SK-N-SH (cell line): Measurements from ENCODE around the gene SIL1. TPM values are rescaled to one million over a fixed set of nuclear protein-coding genes. Genes with fewer than 3 reads are reported as not detected.

Experiments
- CTCF ChIA-PET: fragments of 300-600, 350-600 bp; formaldehyde crosslinking; extraction: SDS; loops from one replicate; lab custom pipeline; 2021; lab: Yijun Ruan, JAX
- POLR2A ChIA-PET: fragments of 350-600 bp; sonication (Branson Sonifier 250); formaldehyde crosslinking; extraction: SDS; loops from one replicate; lab custom pipeline; 2020; ENCODE audit warnings: antibody characterized with exemption, inconsistent platforms; lab: Yijun Ruan, JAX
- DNase-seq: peaks from one replicate; pipeline ENCODE4 v3.0.0; 2012
- H2AFZ ChIP-seq: fragments of 200-600 bp; sonication (generic); 2 replicates; pipeline ENCODE4 v1.8.1; 2016; ENCODE audit warnings: antibody characterized with exemption, mild to moderate bottlenecking, low read depth
- H3F3A ChIP-seq: fragments of 200-600 bp; sonication (generic); replicated peaks from 2 replicates; pipeline ENCODE3; 2016; ENCODE audit warnings: antibody characterized with exemption, mild to moderate bottlenecking; ENCODE audit not compliant: insufficient read depth
- H3K27ac ChIP-seq, 2 experiments: fragments of 200-500 bp in 1 of 2; fragments of 200-600 bp in 1 of 2; sonication (Bioruptor generic) in 1 of 2; sonication (generic), shearing (Covaris generic) in 1 of 2; 2 replicates each; pipeline versions ENCODE4 v1.5.1 to v1.6.1; 2014 to 2016; ENCODE audit warnings: low read depth in 2 of 2, inconsistent platforms in 1 of 2, low read length in 1 of 2, mild to moderate bottlenecking in 1 of 2, mixed read lengths in 1 of 2
- H3K27me3 ChIP-seq: fragments of 200-600 bp; sonication (generic), shearing (Covaris generic); 2 replicates; pipeline ENCODE4 v1.6.1; 2016; ENCODE audit warnings: mixed run types; ENCODE audit not compliant: insufficient read depth
- H3K36me3 ChIP-seq, 2 experiments: fragments of 200-500 bp in 1 of 2; fragments of 200-600 bp in 1 of 2; sonication (Bioruptor generic) in 1 of 2; sonication (generic) in 1 of 2; replicated peaks in 1 of 2; 2 replicates each; pipeline versions ENCODE3 to v1.5.1; 2014 to 2016; ENCODE audit warnings: low read length in 1 of 2, mild to moderate bottlenecking in 1 of 2; ENCODE audit not compliant: insufficient read depth in 2 of 2, control insufficient read depth in 1 of 2
- H3K4me1 ChIP-seq, 2 experiments: fragments of 200-500 bp in 1 of 2; fragments of 200-600 bp in 1 of 2; sonication (Bioruptor generic) in 1 of 2; sonication (generic), shearing (Covaris generic) in 1 of 2; 2 replicates each; pipeline versions ENCODE4 v1.5.1 to v1.6.1; 2014 to 2016; ENCODE audit warnings: low read depth in 1 of 2, low read length in 1 of 2, mixed run types in 1 of 2; ENCODE audit not compliant: insufficient read depth in 2 of 2, control insufficient read depth in 1 of 2
- H3K4me2 ChIP-seq: fragments of 200-600 bp; sonication (generic), shearing (Covaris generic); 2 replicates; pipeline ENCODE4 v1.6.1; 2017; ENCODE audit warnings: mixed run types
- H3K4me3 ChIP-seq, 2 experiments: fragments of 200-500 bp in 1 of 2; fragments of 200-600 bp in 1 of 2; sonication (Bioruptor generic) in 1 of 2; sonication (generic), shearing (Covaris generic) in 1 of 2; 2 replicates each; pipeline versions ENCODE4 v1.5.1 to v1.8.1; 2014 to 2016; ENCODE audit warnings: low read depth in 2 of 2, inconsistent platforms in 1 of 2, low read length in 1 of 2, mild to moderate bottlenecking in 1 of 2, mixed read lengths in 1 of 2, moderate library complexity in 1 of 2
- H3K79me2 ChIP-seq: fragments of 200-600 bp; sonication (generic); 2 replicates; pipeline ENCODE4 v1.8.1; 2017; ENCODE audit warnings: mild to moderate bottlenecking; ENCODE audit not compliant: insufficient read depth
- H3K9ac ChIP-seq: fragments of 200-600 bp; sonication (generic); 2 replicates; pipeline ENCODE4 v1.6.1; 2017; ENCODE audit warnings: mixed run types
- H3K9me2 ChIP-seq: fragments of 200-600 bp; sonication (generic); 2 replicates; pipeline ENCODE4 v1.6.1; 2017; ENCODE audit warnings: mixed run types
- H3K9me3 ChIP-seq: fragments of 200-600 bp; sonication (generic); 2 replicates; pipeline ENCODE4 v1.6.1; 2017; ENCODE audit warnings: mixed run types, mild to moderate bottlenecking, moderate library complexity
- H4K20me1 ChIP-seq: fragments of 200-600 bp; sonication (generic); 2 replicates; pipeline ENCODE4 v1.6.1; 2017; ENCODE audit warnings: mild to moderate bottlenecking, mixed run types; ENCODE audit not compliant: insufficient read depth
- EP300 ChIP-seq, 2 experiments: IDR thresholded peaks; 2 replicates each; pipeline versions ENCODE4 v1.4.0 to v1.6.1; 2012; ENCODE audit warnings: borderline replicate concordance in 1 of 2, low read depth in 1 of 2, low read length in 1 of 2
- EZH2phosphoT487 ChIP-seq: fragments of 200-600 bp; sonication (generic); IDR thresholded peaks from 2 replicates; pipeline ENCODE4 v1.6.1; 2017; ENCODE audit warnings: low read depth, mixed run types, mild to moderate bottlenecking, antibody characterized with exemption, moderate library complexity, borderline replicate concordance
- FOSL2 ChIP-seq: IDR thresholded peaks from 2 replicates; pipeline ENCODE4 v1.4.0; 2012; ENCODE audit warnings: low read depth, mild to moderate bottlenecking, moderate library complexity, borderline replicate concordance
- GATA2 ChIP-seq: sonication (generic); formaldehyde crosslinking; IDR thresholded peaks from 2 replicates; pipeline ENCODE4 v1.5.0; 2020; ENCODE audit warnings: mild to moderate bottlenecking, missing genetic modification reagents
- JUND ChIP-seq: IDR thresholded peaks from 2 replicates; pipeline ENCODE4 v1.4.0; 2012
- MAX ChIP-seq: IDR thresholded peaks from 2 replicates; pipeline ENCODE4 v1.4.0; 2012; ENCODE audit warnings: low read depth
- PBX3 ChIP-seq: IDR thresholded peaks from 2 replicates; pipeline ENCODE4; 2012
- REST ChIP-seq: IDR thresholded peaks from 2 replicates; pipeline ENCODE4 v1.6.1; 2012; ENCODE audit warnings: mild to moderate bottlenecking, low read depth, low read length, moderate library complexity
- RFX5 ChIP-seq: IDR thresholded peaks from 2 replicates; pipeline ENCODE4 v1.6.1; 2012; ENCODE audit warnings: mild to moderate bottlenecking, improper control_type of control experiment, low read length
- RXRA ChIP-seq: IDR thresholded peaks from 2 replicates; pipeline ENCODE4 v1.4.0; 2012; ENCODE audit warnings: low read depth, mild to moderate bottlenecking, borderline replicate concordance
- SMC3 ChIP-seq: IDR thresholded peaks from 2 replicates; pipeline ENCODE4 v1.6.1; 2012; ENCODE audit warnings: low read depth, low read length, improper control_type of control experiment
- WGBS: methylation state at CpG from one replicate; pipeline ENCODE4 v1.1.6; 2017; ENCODE audit warnings: low lambda C conversion rate; 5-methylcytosine and 5-hydroxymethylcytosine counted together
- polyA plus RNA-seq, 3 experiments: library from polyadenylated mRNA; depleted of rRNA; stranded (reverse); fragments of >200 nt; gene quantifications; 2 replicates each; pipeline ENCODE4 v1.2.3, GENCODE V29; 2012

Gene SIL1
- polyA plus RNA-seq, 1 of the 3 experiments (the other 2 are of a cell fraction) = 25.9 TPM

GRCh38 chr5:139158791-139159190 is 39.4 kb downstream of the SIL1 start:
- H3K4me1 ChIP-seq = peaks cover 0 to 7% of the 10 kb centered on the region in 2 experiments; a peak in 1 of 4 replicates
- ChIA-PET POLR2A (no interaction called here), CTCF (interaction anchor here (1.0 kb wide), 1 partner anchor 21 kb away, joined by 3 read pairs; no protein-coding TSS in a partner anchor)
- no peak overlapping the region for H3K9ac ChIP-seq
- no peak overlapping the region for H3K4me2 ChIP-seq
- no peak for DNase-seq
- no peak overlapping the region for H3K4me3 ChIP-seq
- H3K9me2 ChIP-seq = no peaks in the 10 kb centered on the region
- no peaks in the 10 kb centered on the region for H3K36me3 ChIP-seq
- H3K9me3 ChIP-seq = no peaks in the 10 kb centered on the region
- no peak overlapping the region for H3K27ac ChIP-seq
- H2AFZ ChIP-seq = no peak overlapping the region
- no peaks in the 10 kb centered on the region for H3K79me2 ChIP-seq
- TF ChIP-seq FOSL2 (no peak), PBX3 (no peak), MAX (no peak), JUND (no peak), REST (no peak), RXRA (no peak)
- no peaks in the 10 kb centered on the region for H4K20me1 ChIP-seq
- H3K27me3 ChIP-seq = no peaks in the 10 kb centered on the region
- WGBS = 100% methylated on average over 1 of the region's 1 CpG
- H3F3A ChIP-seq = no peaks in the 10 kb centered on the region

GRCh38 chr5:139157556-139157955 is 40.6 kb downstream of the SIL1 start:
- no peak for DNase-seq
- POLR2A ChIA-PET = no interaction called here
- Histone ChIP-seq H3K9me3 (no peaks in the 10 kb centered on the region), H3K4me3 (no peak overlapping the region), H3K9me2 (no peaks in the 10 kb centered on the region), H4K20me1 (no peaks in the 10 kb centered on the region), H2AFZ (no peak overlapping the region), H3K27me3 (no peaks in the 10 kb centered on the region), H3K79me2 (no peaks in the 10 kb centered on the region), H3F3A (no peaks in the 10 kb centered on the region), H3K36me3 (no peaks in the 10 kb centered on the region)
- TF ChIP-seq GATA2 (CRISPR knock-in tag) (no peak), EZH2phosphoT487 (no peak), SMC3 (no peak), EP300 (IDR thresholded peaks at IDR 0.05; ENCODE audit: borderline replicate concordance in 1 of 2, low read depth in 1 of 2, low read length in 1 of 2) (no peak), RFX5 (no peak)
- TF ChIP-seq, all 33 proteins: peak for 0
- Histone ChIP-seq H3K4me1 (peaks cover 0 to 7% of the 10 kb centered on the region in 2 experiments; a peak in 1 of 4 replicates), H3K9ac (no peak overlapping the region), H3K27ac (no peak overlapping the region), H3K4me2 (no peak overlapping the region)
- CTCF ChIA-PET = interaction anchor here (0.6 to 1.0 kb wide), 2 partner anchors 69 to 116 kb away, joined by 3 read pairs; no protein-coding TSS in a partner anchor
